Tibial nerve (tissue), 4 donors: ENCODE measurements around the gene NKAIN4. TPM values are rescaled to one million over a fixed set of nuclear protein-coding genes. Genes with fewer than 3 reads are reported as not detected.

Experiments
- DNase-seq, 2 donors: peaks; one replicate each; pipeline ENCODE4 v3.0.0-alpha.2; 2019; ENCODE audit warnings: low spot score in 2 of 2
- H3K27ac ChIP-seq, 4 donors: fragments of 200-600 bp; sonication (generic) in 3 of 4; one replicate each; pipeline ENCODE4 v1.5.1; 2017 to 2019; ENCODE audit warnings: mild to moderate bottlenecking in 1 of 4
- H3K27me3 ChIP-seq, 2 donors: fragments of 200-600 bp; sonication (generic) in 1 of 2; one replicate each; pipeline versions ENCODE4 v1.5.1 to v1.6.0; 2017 to 2019
- H3K36me3 ChIP-seq, 3 donors: fragments of 200-600 bp; sonication (generic); one replicate each; pipeline ENCODE4 v1.5.1; 2018 to 2019
- H3K4me1 ChIP-seq, 4 donors: fragments of 200-600 bp; sonication (generic) in 3 of 4; one replicate each; pipeline ENCODE4 v1.5.1; 2017 to 2019
- H3K4me3 ChIP-seq, 4 donors: fragments of 200-600 bp; sonication (generic) in 3 of 4; one replicate each; pipeline ENCODE4 v1.5.1; 2017 to 2019; ENCODE audit warnings: mild to moderate bottlenecking in 1 of 4, moderate library complexity in 1 of 4
- H3K9me3 ChIP-seq, 4 donors: fragments of 200-600 bp; sonication (generic) in 3 of 4; one replicate each; pipeline ENCODE4 v1.5.1; 2017 to 2019
- CTCF ChIP-seq, 5 experiments: fragments of 200-600 bp in 3 of 5; fragments of 450-650 bp in 2 of 5; sonication (generic) in 3 of 5; IDR thresholded peaks; one replicate each; pipeline ENCODE4 v1.5.1; 2016 to 2019; ENCODE audit warnings: antibody characterized with exemption in 5 of 5, mild to moderate bottlenecking in 3 of 5, moderate library complexity in 2 of 5
- EP300 ChIP-seq, 2 donors: sonication (generic); formaldehyde crosslinking; IDR thresholded peaks; one replicate each; pipeline ENCODE4 v1.6.1; 2017; ENCODE audit warnings: antibody characterized with exemption in 2 of 2, mild to moderate bottlenecking in 1 of 2
- POLR2A ChIP-seq, 2 donors: fragments of 450-650 bp; IDR thresholded peaks; one replicate each; pipeline ENCODE4 v1.6.1; 2017; ENCODE audit warnings: antibody characterized with exemption in 2 of 2, mild to moderate bottlenecking in 2 of 2, moderate library complexity in 2 of 2
- whole genome bisulfite sequencing, 2 donors: methylation state at CpG; one replicate each; pipeline ENCODE4 v1.1.5; 2018; 5-methylcytosine and 5-hydroxymethylcytosine counted together
- total RNA-seq, 4 donors: library from RNA; depleted of rRNA; stranded (reverse); fragments of >200 nt; gene quantifications; one replicate each; pipeline ENCODE4 v1.1.0, GENCODE V29; 2016

The NKAIN4 gene
- total RNA-seq, 4 donors from 2014 or later, result 1.2 to 7.2 (median 3.1) TPM

GRCh38 chr20:63274381-63275228 is 20.3 kb upstream of the NKAIN4 start:
- TF ChIP-seq CTCF (IDR thresholded peaks at IDR 0.05), result no peak
- no peak for TF ChIP-seq EP300 (IDR thresholded peaks at IDR 0.05)
- no peak for TF ChIP-seq POLR2A (IDR thresholded peaks at IDR 0.05)
- no peaks in the 10 kb centered on the region for H3K27me3 ChIP-seq
- peak overlapping the region in 1 of 4 donors; percentile 96 for H3K4me3 ChIP-seq
- peaks cover 0 to 36% (median 21%) of the 10 kb centered on the region in 4 donors for H3K4me1 ChIP-seq
- peaks cover 0 to 43% (median 11%) of the 10 kb centered on the region in 3 donors for H3K36me3 ChIP-seq
- no peak for DNase-seq
- no peak overlapping the region for H3K27ac ChIP-seq
- WGBS, 2 donors, result 65% methylated on average over 17 of the region's 17 CpGs
- H3K9me3 ChIP-seq, result no peaks in the 10 kb centered on the region

- peaks cover 0 to 35% (median 11%) of the 10 kb centered on the region in 3 donors for H3K36me3 ChIP-seq
- H3K27ac ChIP-seq, result peak overlapping the region in 1 of 4 donors; percentile 86
- peak overlapping the region; percentile 73 to 96 (median 86) for H3K4me3 ChIP-seq
- no peak for DNase-seq
- TF ChIP-seq EP300 (IDR thresholded peaks at IDR 0.05) (no peak), POLR2A (IDR thresholded peaks at IDR 0.05) (no peak), CTCF (IDR thresholded peaks at IDR 0.05) (no peak)
- peaks cover 0 to 43% (median 21%) of the 10 kb centered on the region in 4 donors for H3K4me1 ChIP-seq
- WGBS, 2 donors, result 25 to 36% methylated on average over 19 to 20 of the region's 20 CpGs
- H3K9me3 ChIP-seq, result no peaks in the 10 kb centered on the region
- H3K27me3 ChIP-seq, result no peaks in the 10 kb centered on the region
Measured at GRCh38 chr20:63273635-63274380, 19.5 kb upstream of the NKAIN4 start.

- peak overlapping the region in 3 of 4 donors; percentile 73 to 86 (median 86) for H3K27ac ChIP-seq
- no peak for TF ChIP-seq EP300 (IDR thresholded peaks at IDR 0.05)
- TF ChIP-seq POLR2A (IDR thresholded peaks at IDR 0.05), result no peak
- TF ChIP-seq CTCF (IDR thresholded peaks at IDR 0.05), result no peak
- H3K27me3 ChIP-seq, result no peaks in the 10 kb centered on the region
- DNase-seq, result no peak
- no peaks in the 10 kb centered on the region for H3K9me3 ChIP-seq
- peaks cover 0 to 28% (median 11%) of the 10 kb centered on the region in 3 donors for H3K36me3 ChIP-seq
- peak overlapping the region; percentile 73 to 96 (median 86) for H3K4me3 ChIP-seq
- peaks cover 0 to 49% (median 21%) of the 10 kb centered on the region in 4 donors for H3K4me1 ChIP-seq
- 0 to 1% methylated on average over 17 to 34 of the region's 37 CpGs for WGBS, 2 donors
Measured at GRCh38 chr20:63273059-63273579, 18.9 kb upstream of the NKAIN4 start.

- Histone ChIP-seq H3K27ac (peak within 1 kb of the TSS; percentile 10 to 86 (median 80)), H3K4me1 (peaks cover 0 to 49% (median 21%) of the 10 kb centered on the region in 4 donors), H3K36me3 (peaks cover 0 to 21% (median 11%) of the 10 kb centered on the region in 3 donors), H3K4me3 (peak within 1 kb of the TSS; percentile 73 to 96 (median 86)), H3K9me3 (no peaks in the 10 kb centered on the region), H3K27me3 (peaks cover 0 to 7% of the 10 kb centered on the region in 2 donors)
- DNase-seq, result peak; percentile 77 to 79
- 1 to 10% methylated on average over 6 to 33 of the region's 97 CpGs for WGBS, 2 donors
- no peak for TF ChIP-seq CTCF (IDR thresholded peaks at IDR 0.05)
- peak in 1 of 2 donors; percentile 53 for TF ChIP-seq POLR2A (IDR thresholded peaks at IDR 0.05)
- peak in 1 of 2 donors; percentile 78 for TF ChIP-seq EP300 (IDR thresholded peaks at IDR 0.05)
Measured at GRCh38 chr20:63272105-63273058, 18.1 kb upstream of the NKAIN4 start, which contains the start of gene ARFGAP1. ARFGAP1 (plus strand) TSS chr20:63272813; CDS start chr20:63275581, 2,768 bp downstream.
